ENCODE results near the gene KANSL1. TPM values are rescaled to one million over a fixed set of nuclear protein-coding genes. Genes with fewer than 3 reads are reported as not detected.

The KANSL1 gene
- total RNA-seq, 1 donor from 2014 or later = 99.8 TPM

DNA sequence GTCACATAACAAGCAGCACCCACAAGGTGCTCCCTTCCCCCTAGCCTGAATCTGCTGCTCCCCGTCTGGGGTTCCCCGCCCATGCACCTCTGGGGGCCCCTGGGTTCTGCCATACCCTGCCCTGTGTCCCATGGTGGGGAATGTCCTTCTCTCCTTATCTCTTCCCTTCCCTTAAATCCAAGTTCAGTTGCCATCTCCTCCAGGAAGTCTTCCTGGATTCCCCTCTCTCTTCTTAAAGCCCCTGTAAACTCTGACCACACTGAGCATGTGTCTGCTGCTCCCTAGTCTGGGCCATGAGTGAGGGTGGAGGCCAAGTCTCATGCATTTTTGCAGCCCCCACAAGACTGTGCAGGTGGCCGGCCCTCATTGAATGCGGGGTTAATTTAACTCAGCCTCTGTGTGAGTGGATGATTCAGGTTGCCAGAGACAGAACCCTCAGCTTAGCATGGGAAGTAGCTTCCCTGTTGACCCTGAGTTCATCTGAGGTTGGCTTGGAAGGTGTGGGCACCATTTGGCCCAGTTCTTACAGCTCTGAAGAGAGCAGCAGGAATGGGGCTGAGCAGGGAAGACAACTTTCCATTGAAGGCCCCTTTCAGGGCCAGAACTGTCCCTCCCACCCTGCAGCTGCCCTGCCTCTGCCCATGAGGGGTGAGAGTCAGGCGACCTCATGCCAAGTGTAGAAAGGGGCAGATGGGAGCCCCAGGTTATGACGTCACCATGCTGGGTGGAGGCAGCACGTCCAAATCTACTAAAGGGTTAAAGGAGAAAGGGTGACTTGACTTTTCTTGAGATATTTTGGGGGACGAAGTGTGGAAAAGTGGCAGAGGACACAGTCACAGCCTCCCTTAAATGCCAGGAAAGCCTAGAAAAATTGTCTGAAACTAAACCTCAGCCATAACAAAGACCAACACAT lies 194.0 kb downstream of the KANSL1 start, which contains the start of gene STH:
STH (plus strand) TSS at position 264 of the 913 bp plus-strand sequence; CDS start at position 294, 30 bp downstream.
- no peaks in the 10 kb centered on the region for H3K79me2 ChIP-seq (ENCODE audit: insufficient read depth, low read length)
- H3K9me3 ChIP-seq (ENCODE audit: insufficient read depth, low read depth, low read length) = no peaks in the 10 kb centered on the region
- Mint-ChIP-seq H3K9me3 (ENCODE audit: unreplicated experiment) (no peaks in the 10 kb centered on the region), H3K27me3 (ENCODE audit: low read depth, unreplicated experiment) (peaks cover 6% of the 10 kb centered on the region), H3K4me1 (ENCODE audit: low read depth, unreplicated experiment) (peaks cover 11% of the 10 kb centered on the region), H3K36me3 (ENCODE audit: low read depth, unreplicated experiment) (peaks cover 2% of the 10 kb centered on the region), H3K4me3 (ENCODE audit: unreplicated experiment) (no peak within 1 kb of the TSS), H3K27ac (ENCODE audit: unreplicated experiment) (no peak within 1 kb of the TSS)
- TF ChIP-seq, protein P1, sequence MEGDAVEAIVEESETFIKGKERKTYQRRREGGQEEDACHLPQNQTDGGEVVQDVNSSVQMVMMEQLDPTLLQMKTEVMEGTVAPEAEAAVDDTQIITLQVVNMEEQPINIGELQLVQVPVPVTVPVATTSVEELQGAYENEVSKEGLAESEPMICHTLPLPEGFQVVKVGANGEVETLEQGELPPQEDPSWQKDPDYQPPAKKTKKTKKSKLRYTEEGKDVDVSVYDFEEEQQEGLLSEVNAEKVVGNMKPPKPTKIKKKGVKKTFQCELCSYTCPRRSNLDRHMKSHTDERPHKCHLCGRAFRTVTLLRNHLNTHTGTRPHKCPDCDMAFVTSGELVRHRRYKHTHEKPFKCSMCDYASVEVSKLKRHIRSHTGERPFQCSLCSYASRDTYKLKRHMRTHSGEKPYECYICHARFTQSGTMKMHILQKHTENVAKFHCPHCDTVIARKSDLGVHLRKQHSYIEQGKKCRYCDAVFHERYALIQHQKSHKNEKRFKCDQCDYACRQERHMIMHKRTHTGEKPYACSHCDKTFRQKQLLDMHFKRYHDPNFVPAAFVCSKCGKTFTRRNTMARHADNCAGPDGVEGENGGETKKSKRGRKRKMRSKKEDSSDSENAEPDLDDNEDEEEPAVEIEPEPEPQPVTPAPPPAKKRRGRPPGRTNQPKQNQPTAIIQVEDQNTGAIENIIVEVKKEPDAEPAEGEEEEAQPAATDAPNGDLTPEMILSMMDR (IDR thresholded peaks at IDR 0.05; ENCODE audit: insufficient read depth, low read depth, low read length) = no peak
- no peak for TF ChIP-seq EZH2 (IDR thresholded peaks at IDR 0.05; ENCODE audit: insufficient read depth, low read length)
- no peaks in the 10 kb centered on the region for H4K20me1 ChIP-seq (ENCODE audit: insufficient read depth, low read length)
- H3K4me1 ChIP-seq (ENCODE audit: insufficient read depth, low read length) = peaks cover 6% of the 10 kb centered on the region
- H3K27me3 ChIP-seq (ENCODE audit: insufficient read depth, low read length) = no peaks in the 10 kb centered on the region
- FAIRE-seq = no peak
- H2AFZ ChIP-seq (ENCODE audit: low read depth, low read length) = no peak within 1 kb of the TSS
- no peak for DNase-seq (ENCODE audit: low read depth)
- H3K36me3 ChIP-seq (ENCODE audit: insufficient read depth, low read length) = no peaks in the 10 kb centered on the region
- H3K4me3 ChIP-seq (ENCODE audit: insufficient read depth, low read depth, low read length) = no peak within 1 kb of the TSS
- no peak within 1 kb of the TSS for H3K4me2 ChIP-seq (ENCODE audit: low read length)
- H3K9ac ChIP-seq (ENCODE audit: low read length) = no peak within 1 kb of the TSS
- no peak within 1 kb of the TSS for H3K27ac ChIP-seq (ENCODE audit: low read depth, low read length)

DNA sequence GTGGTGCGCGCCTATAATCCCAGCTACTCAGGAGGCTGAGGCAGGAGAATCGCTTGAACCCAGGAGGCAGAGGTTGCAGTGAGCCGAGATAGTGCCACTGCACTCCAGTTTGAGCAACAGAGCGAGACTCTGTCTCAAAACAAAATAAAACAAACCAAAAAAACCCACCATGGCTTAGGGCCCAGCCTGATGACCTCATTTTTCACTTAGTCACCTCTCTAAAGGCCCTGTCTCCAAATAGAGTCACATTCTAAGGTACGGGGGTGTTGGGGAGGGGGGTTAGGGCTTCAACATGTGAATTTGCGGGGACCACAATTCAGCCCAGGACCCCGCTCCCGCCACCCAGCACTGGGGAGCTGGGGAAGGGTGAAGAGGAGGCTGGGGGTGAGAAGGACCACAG lies 195.6 kb downstream of the KANSL1 start:
- no peaks in the 10 kb centered on the region for H4K20me1 ChIP-seq (ENCODE audit: insufficient read depth, low read length)
- H3K79me2 ChIP-seq (ENCODE audit: insufficient read depth, low read length) = no peaks in the 10 kb centered on the region
- DNase-seq (ENCODE audit: low read depth) = peak; percentile 46
- H3K9ac ChIP-seq (ENCODE audit: low read length) = no peak overlapping the region
- H3K36me3 Mint-ChIP-seq (ENCODE audit: low read depth, unreplicated experiment) = peaks cover 2% of the 10 kb centered on the region
- no peak overlapping the region for H3K4me3 ChIP-seq (ENCODE audit: insufficient read depth, low read depth, low read length)
- no peaks in the 10 kb centered on the region for H3K9me3 Mint-ChIP-seq (ENCODE audit: unreplicated experiment)
- no peaks in the 10 kb centered on the region for H3K9me3 ChIP-seq (ENCODE audit: insufficient read depth, low read depth, low read length)
- TF ChIP-seq, protein P1 (IDR thresholded peaks at IDR 0.05; ENCODE audit: insufficient read depth, low read depth, low read length) = no peak
- no peak for TF ChIP-seq EZH2 (IDR thresholded peaks at IDR 0.05; ENCODE audit: insufficient read depth, low read length)
- FAIRE-seq = no peak
- H3K36me3 ChIP-seq (ENCODE audit: insufficient read depth, low read length) = no peaks in the 10 kb centered on the region
- peaks cover 6% of the 10 kb centered on the region for H3K4me1 ChIP-seq (ENCODE audit: insufficient read depth, low read length)
- H3K27ac ChIP-seq (ENCODE audit: low read depth, low read length) = no peak overlapping the region
- peak overlapping the region; percentile 22 for H3K4me2 ChIP-seq (ENCODE audit: low read length)
- no peak overlapping the region for H3K4me3 Mint-ChIP-seq (ENCODE audit: unreplicated experiment)
- H3K27me3 ChIP-seq (ENCODE audit: insufficient read depth, low read length) = no peaks in the 10 kb centered on the region
- H2AFZ ChIP-seq (ENCODE audit: low read depth, low read length) = no peak overlapping the region
- H3K4me1 Mint-ChIP-seq (ENCODE audit: low read depth, unreplicated experiment) = peaks cover 6% of the 10 kb centered on the region
- H3K27me3 Mint-ChIP-seq (ENCODE audit: low read depth, unreplicated experiment) = peaks cover 7% of the 10 kb centered on the region
- no peak overlapping the region for H3K27ac Mint-ChIP-seq (ENCODE audit: unreplicated experiment)

DNA sequence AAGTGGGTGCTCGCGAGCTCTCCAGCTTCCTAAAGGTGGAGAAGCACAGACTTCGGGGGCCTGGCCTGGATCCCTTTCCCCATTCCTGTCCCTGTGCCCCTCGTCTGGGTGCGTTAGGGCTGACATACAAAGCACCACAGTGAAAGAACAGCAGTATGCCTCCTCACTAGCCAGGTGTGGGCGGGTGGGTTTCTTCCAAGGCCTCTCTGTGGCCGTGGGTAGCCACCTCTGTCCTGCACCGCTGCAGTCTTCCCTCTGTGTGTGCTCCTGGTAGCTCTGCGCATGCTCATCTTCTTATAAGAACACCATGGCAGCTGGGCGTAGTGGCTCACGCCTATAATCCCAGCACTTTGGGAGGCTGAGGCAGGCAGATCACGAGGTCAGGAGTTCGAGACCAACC lies 196.1 kb downstream of the KANSL1 start:
- Histone ChIP-seq H2AFZ (ENCODE audit: low read depth, low read length) (no peak overlapping the region), H3K4me1 (ENCODE audit: insufficient read depth, low read length) (peaks cover 6% of the 10 kb centered on the region), H3K4me3 (ENCODE audit: insufficient read depth, low read depth, low read length) (no peak overlapping the region), H3K36me3 (ENCODE audit: insufficient read depth, low read length) (no peaks in the 10 kb centered on the region), H3K79me2 (ENCODE audit: insufficient read depth, low read length) (no peaks in the 10 kb centered on the region), H4K20me1 (ENCODE audit: insufficient read depth, low read length) (no peaks in the 10 kb centered on the region), H3K27ac (ENCODE audit: low read depth, low read length) (no peak overlapping the region), H3K9ac (ENCODE audit: low read length) (no peak overlapping the region), H3K4me2 (ENCODE audit: low read length) (no peak overlapping the region), H3K9me3 (ENCODE audit: insufficient read depth, low read depth, low read length) (no peaks in the 10 kb centered on the region), H3K27me3 (ENCODE audit: insufficient read depth, low read length) (no peaks in the 10 kb centered on the region)
- no peak for FAIRE-seq
- TF ChIP-seq, protein P1 (IDR thresholded peaks at IDR 0.05; ENCODE audit: insufficient read depth, low read depth, low read length) = no peak
- no peak for TF ChIP-seq EZH2 (IDR thresholded peaks at IDR 0.05; ENCODE audit: insufficient read depth, low read length)
- no peak overlapping the region for H3K27ac Mint-ChIP-seq (ENCODE audit: unreplicated experiment)
- no peak overlapping the region for H3K4me3 Mint-ChIP-seq (ENCODE audit: unreplicated experiment)
- H3K4me1 Mint-ChIP-seq (ENCODE audit: low read depth, unreplicated experiment) = peaks cover 6% of the 10 kb centered on the region
- DNase-seq (ENCODE audit: low read depth) = no peak
- H3K9me3 Mint-ChIP-seq (ENCODE audit: unreplicated experiment) = no peaks in the 10 kb centered on the region
- peaks cover 7% of the 10 kb centered on the region for H3K27me3 Mint-ChIP-seq (ENCODE audit: low read depth, unreplicated experiment)
- H3K36me3 Mint-ChIP-seq (ENCODE audit: low read depth, unreplicated experiment) = peaks cover 2% of the 10 kb centered on the region
